GM18861 (cell line): ENCODE results near the gene NUDT5.
"Not testable (repeated sequence)": the region's sequence is repeated elsewhere in the genome, so short reads cannot be mapped to it uniquely, and the experiment has no call there.

Source experiments
- ATAC-seq: cut with Tn5 transposase; IDR thresholded peaks from one replicate; pipeline ENCODE4 v1.9.1; 2021; ENCODE audit not compliant: unreplicated experiment

NUDT5 gene

DNA sequence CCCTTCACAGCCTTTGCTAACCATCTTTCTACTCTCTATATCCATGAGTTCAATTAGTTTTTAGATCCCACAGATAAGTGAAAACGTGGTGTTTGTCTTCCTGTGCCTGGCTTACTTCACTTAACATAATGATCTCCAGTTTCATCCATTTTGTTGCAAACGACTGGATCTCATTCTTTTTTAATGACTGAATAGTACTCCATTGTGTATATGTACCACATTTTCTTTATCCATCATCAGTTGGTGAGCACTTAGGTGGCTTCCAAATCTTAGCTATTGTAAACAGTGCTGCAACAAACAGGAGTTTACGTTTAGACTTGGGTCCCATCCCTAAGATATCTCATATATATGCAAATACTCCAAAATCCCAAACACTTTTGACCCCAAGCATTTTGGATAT lies 9.4 kb upstream of the NUDT5 start:
- ATAC-seq = no peak

- no peak for ATAC-seq
Measured at GRCh38 chr10:12202226-12202625, 6.5 kb upstream of the NUDT5 start.

- ATAC-seq = no peak
Measured at GRCh38 chr10:12201543-12201942, 5.9 kb upstream of the NUDT5 start.

DNA sequence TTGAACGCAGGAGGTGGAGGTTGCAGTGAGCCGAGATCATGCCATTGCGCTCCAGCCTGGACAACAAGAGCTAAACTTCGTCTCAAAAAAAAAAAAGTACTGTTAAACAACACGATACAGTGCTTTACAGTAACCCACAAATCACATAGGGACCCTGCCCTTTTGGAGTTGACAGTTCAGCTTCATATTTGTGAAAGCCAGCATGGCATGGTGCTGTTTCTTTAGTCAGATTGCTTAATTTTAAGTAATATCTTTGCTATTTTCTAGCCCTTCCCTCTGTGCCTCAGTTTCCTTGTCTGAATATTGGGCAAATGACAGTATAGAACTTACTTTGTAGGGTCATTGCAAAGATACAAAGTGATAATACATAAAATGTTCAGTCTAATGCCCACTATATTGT lies 5.2 kb upstream of the NUDT5 start:
- ATAC-seq = no peak

- no peak for ATAC-seq
Measured at GRCh38 chr10:12198156-12198555, 2.5 kb upstream of the NUDT5 start.

GRCh38 chr10:12196531-12197211 lies 980 bp upstream of the NUDT5 start:
- ATAC-seq = no peak

GRCh38 chr10:12195281-12195602 lies 449 bp downstream of the NUDT5 start:
- ATAC-seq = no peak

- ATAC-seq = no peak
Measured at GRCh38 chr10:12194752-12195271, 879 bp downstream of the NUDT5 start.

DNA sequence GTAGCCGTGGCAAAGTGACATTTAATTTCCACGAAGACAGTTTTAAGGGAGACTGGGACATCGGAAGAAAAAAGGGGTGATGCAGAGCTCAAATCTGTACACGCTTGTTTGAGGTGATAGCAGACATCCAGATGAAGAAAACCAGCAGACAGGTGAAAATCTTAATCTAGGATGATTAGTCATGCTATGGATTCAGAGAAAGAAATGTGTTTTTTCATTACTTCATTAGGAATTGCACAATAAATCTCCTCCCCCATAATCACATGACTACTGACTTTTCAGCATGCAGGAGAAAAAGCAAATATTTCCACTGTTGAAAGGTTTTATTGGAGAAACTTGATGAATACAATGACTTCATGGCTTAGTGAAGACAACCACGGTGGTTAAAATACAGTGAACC lies 2.5 kb downstream of the NUDT5 start:
- ATAC-seq = no peak

DNA sequence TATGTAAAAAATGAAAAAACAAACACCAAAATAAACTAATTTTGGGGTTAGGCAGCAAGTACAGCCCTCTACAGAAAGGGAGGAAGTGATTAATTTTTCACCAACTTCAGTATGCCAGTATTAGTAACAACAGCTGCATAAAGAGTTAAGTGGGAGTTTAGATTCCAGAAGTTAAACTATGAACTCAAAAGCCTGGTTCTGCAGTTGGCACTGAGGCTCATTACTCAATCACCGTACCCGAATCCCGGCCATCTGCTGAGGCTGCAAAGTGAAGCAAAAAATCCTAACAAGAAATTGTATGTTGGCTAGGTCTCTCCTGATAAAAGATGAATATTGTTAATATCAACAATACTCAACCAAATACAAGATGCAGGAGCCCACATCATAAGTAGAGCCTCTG lies 4.0 kb downstream of the NUDT5 start:
- ATAC-seq = no peak

GRCh38 chr10:12189426-12189825 lies 6.3 kb downstream of the NUDT5 start:
- no peak for ATAC-seq

- ATAC-seq = no peak
Measured at GRCh38 chr10:12188656-12189055, 7.0 kb downstream of the NUDT5 start.

DNA sequence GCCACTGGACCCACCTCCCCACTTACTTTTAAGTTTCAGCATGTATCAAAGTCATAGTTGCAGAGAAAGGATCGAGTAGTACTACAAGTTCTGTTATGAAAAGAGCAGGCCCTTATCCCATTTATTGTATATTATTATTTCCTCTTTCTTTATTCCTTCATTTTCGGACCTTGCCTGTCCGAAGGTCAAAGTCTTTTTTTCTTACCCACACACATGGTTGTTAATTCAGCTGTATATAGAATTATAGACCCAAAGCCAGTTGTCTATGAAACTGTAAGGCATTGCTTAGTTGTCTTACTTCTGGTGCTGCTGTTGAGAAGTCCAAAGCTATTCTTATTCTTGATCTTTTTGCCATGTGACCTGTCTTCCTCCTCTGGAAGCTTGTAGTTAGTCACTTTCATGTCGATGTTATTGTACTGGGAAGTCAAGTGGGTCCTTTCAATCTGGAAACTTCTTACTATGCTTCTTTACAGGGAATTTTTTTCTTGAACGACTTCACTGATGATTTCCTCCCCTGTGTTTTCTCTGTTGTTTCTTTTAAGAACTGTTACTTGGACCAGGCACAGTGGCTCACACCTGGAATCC lies 8.3 kb downstream of the NUDT5 start:
- no peak for ATAC-seq

GRCh38 chr10:12186323-12186722 lies 9.4 kb downstream of the NUDT5 start:
- ATAC-seq = no peak

DNA sequence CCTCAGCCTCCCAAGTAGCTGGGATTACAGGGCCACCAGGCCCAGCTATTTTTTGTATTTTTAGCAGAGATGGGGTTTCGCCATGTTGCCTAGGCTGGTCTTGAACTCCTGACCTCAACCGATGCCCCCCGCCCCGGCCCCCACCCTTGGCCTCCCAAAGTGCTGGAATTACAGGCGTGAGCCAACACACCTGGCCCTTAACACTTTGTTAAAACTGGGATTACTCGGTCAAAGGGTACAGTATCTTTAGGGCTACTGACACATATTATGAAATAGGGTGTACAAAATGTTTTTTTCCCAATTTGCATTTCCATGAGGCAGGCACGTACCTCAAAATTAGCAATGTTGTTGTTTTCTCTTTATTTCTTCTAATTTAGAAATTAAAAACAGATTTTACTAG lies 11.5 kb downstream of the NUDT5 start:
- no peak for ATAC-seq

DNA sequence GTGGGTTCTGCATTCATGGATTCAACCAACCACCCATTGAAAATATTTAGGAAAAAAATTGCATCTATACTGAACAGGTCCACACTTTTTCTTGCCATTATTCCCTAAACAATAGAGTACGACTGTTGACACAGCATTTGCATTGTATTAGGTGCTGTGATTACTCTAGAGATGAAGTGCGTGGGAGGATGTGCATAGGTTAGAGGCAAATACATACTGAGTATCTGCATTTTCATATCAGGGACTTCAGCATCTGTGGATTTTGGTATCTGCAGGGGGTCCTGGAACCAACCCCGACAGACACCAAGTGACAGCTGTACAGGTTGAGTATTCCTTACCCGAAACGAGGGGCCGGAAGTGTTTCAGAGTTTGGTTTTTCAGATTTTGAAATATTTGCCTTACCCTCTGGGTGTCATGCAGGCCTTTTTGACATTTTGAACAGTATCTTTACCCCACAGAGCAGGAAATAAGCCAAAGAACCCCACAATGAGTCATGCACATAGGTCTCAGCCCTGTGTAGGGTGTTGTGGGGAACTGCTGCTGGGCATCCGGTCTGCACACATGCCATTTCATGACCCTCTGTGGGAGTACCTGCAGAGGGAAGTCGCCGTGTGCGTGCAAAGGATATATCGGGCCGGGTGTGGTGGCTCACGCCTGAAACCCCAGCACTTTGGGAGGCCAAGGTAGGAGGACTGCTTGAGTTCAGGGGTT lies 14.5 kb downstream of the NUDT5 start:
- no peak for ATAC-seq

DNA sequence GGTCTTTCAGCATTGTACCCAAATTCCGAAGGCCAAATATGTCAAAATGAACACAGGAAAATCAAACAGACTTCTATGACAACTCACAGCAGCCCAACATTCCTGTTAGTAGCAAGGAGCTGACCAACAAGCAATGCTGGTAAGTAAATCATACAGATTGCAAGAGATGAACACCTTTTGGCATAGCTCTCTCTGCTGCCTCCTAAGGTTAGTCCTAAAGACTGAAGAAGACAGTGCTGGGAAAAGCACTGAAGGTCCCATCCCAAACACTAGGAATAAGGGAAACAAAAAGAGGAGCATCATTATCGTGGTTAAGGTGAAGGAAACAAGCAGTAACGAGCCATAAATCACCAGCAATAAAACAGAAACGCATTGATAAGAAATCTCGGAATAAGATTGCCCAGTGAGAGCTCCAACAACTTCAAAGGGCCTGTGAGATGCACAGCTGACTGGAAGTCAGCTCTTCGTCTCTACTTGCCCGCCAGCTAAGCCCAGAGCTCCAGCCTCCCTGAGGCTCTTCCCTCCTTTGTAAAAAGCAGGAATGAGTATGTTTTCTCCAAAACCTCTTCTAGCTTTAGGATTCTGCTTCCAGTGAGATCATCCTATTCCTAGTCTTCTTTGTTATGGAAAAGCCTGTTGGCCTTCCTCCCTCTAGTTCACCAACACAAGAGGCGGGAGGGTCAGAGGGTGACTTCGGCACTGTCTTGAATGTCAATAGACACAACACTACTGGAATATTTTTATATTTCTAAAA lies 15.3 kb downstream of the NUDT5 start:
- ATAC-seq = no peak

DNA sequence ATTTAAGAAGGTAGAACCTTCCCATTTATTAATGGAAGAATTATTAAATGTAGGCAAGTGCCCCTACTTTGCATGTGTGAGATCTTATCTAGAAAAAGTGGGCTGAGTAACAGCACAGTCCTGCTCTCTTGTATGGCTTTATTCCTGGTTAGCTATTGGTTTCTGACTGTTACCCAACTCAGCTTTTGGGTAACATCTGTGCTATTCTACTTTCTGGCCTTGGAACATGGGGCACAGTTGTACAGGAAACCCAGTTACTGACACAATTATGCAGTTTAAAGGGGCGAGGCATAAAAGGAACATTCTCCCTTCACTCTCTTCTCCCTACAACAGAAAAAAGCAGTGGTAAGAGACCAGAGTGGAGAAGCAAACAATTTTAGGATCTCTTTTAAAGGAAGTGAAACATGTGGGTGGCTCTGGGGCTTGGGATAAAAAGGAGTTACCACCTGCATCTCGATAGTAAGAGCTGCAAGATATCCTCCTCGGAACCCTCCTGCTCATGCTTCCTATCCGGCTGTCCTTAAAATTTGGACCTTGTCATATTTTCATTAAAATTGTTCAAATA lies 16.0 kb downstream of the NUDT5 start:
- ATAC-seq = no peak

GRCh38 chr10:12177642-12178041 lies 18.0 kb downstream of the NUDT5 start:
- ATAC-seq = no peak

DNA sequence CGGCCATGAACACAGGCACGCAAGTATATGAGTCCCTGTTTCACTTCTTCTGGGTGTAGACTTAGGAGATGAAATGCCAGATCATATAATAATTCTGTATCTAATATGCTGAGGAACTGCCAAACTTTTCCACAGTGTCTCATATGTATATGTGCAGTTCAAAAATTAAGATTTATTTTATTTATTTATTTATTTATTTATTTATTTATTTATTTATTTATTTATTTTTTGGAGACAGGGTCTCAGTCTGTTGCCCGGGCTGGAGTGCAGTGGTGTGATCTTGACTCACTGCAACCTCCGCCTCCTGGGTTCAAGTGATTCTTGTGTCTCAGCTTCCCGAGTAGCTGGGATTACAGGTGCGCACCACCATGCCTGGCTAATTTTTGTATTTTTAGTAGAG lies 24.2 kb downstream of the NUDT5 start:
- not testable (repeated sequence) for ATAC-seq

GRCh38 chr10:12165999-12166775 lies 29.5 kb downstream of the NUDT5 start:
- ATAC-seq = no peak
